ENCODE data around the gene GLS. TPM values are rescaled to one million over a fixed set of nuclear protein-coding genes. Genes with fewer than 3 reads are reported as not detected.
"Not testable (repeated sequence)": the region's sequence is repeated elsewhere in the genome, so short reads cannot be mapped to it uniquely, and the experiment has no call there.

GLS gene
- total and polyA plus RNA-seq, 5 experiments from 2014 or later, result 30.0 to 214 (median 55.9) TPM

DNA sequence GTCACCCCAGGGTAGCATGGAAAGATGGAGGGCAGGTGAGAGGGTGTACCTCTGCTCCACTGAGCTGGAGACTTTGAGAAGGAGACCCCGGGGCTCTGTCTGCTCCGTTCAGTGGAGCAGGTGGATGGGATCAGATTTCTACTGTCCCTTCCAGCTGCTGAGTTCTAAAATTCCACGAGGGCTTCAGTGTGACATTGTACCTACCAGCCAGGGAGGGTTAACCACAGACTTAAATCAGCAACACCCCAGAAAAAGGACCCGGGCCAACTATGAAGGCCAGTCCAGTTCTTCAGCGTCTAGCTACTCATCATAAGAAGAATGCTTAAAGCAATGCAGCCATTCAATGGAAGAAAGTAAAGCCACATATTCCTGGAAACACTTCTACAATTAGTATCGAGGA is 109.5 kb downstream of the GLS start:
- peaks cover 7 to 97% (median 72%) of the 10 kb centered on the region in 3 donors for H3K36me3 Mint-ChIP-seq
- POLR2A ChIA-PET, result interaction anchor here (2.4 kb wide), 1 partner anchor 10 kb away, joined by 8 read pairs; no protein-coding TSS in a partner anchor
- H3K9me3 Mint-ChIP-seq, result no peaks in the 10 kb centered on the region
- no peaks in the 10 kb centered on the region for H3K27me3 Mint-ChIP-seq
- no peak overlapping the region for H3K4me3 Mint-ChIP-seq
- DNase-seq (no peak), ATAC-seq (no peak)
- peak overlapping the region in 8 of 10 donors; percentile 25 to 74 (median 40) for H3K27ac Mint-ChIP-seq
- peaks cover 18 to 77% (median 45%) of the 10 kb centered on the region in 4 donors for H3K4me1 Mint-ChIP-seq

DNA sequence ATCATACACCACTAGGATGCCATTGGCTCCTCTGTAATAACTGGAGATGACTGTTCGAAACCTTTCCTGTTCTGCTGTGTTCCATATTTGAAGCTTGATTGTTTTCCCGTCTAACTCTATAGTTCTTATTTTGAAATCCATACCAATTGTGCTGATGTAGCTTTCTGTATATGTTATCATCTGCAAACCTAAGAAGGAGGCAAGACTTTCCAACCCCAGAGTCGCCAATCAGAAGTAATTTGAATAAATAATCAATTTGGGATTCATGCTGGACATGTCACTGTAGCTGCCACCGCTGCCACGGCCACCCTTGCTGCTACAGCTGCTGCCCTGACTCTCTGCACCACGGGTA is 112.6 kb downstream of the GLS start:
- Mint-ChIP-seq H3K4me1 (peaks cover 23 to 74% (median 43%) of the 10 kb centered on the region in 4 donors), H3K4me3 (no peak overlapping the region), H3K36me3 (peaks cover 23 to 99% (median 69%) of the 10 kb centered on the region in 3 donors), H3K27me3 (no peaks in the 10 kb centered on the region), H3K27ac (peak overlapping the region in 8 of 10 donors; percentile 10 to 78 (median 28)), H3K9me3 (no peaks in the 10 kb centered on the region)
- ATAC-seq (no peak), DNase-seq (no peak)
- POLR2A ChIA-PET, result interaction anchor here (1.7 kb wide), 1 partner anchor 19 kb away, joined by 5 read pairs; no protein-coding TSS in a partner anchor

- peaks cover 23 to 71% (median 41%) of the 10 kb centered on the region in 4 donors for H3K4me1 Mint-ChIP-seq
- POLR2A ChIA-PET, result interaction anchor here (1.7 kb wide), 1 partner anchor 18 kb away, joined by 5 read pairs; no protein-coding TSS in a partner anchor
These were observed 113.5 kb downstream of the GLS start for GRCh38 chr2:190994148-190994547.

DNA sequence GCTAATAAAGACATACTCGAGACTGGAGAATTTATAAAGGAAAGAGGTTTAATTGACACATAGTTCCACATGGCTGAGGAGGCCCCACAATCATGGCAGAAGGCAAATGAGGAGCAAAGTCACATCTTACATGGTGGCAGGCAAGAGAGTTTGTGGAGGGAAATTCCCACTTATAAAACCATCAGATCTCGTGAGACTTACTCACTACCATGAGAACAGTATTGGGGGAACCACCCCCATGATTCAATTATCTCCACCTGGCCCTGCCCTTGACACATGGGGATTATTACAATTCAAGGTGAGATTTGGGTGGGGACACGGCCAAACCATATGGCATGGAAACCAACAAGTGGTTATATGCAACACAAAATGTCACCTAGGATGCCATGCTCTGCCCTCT is 114.7 kb downstream of the GLS start:
- Mint-ChIP-seq H3K36me3 (peaks cover 23 to 97% (median 71%) of the 10 kb centered on the region in 3 donors), H3K4me1 (peaks cover 23 to 73% (median 50%) of the 10 kb centered on the region in 4 donors), H3K27ac (peak overlapping the region; percentile 27 to 91 (median 82))
- POLR2A ChIA-PET, H3K9me3 Mint-ChIP-seq, H3K27me3 Mint-ChIP-seq, ATAC-seq, DNase-seq, H3K4me3 Mint-ChIP-seq: not testable (repeated sequence)

More at GRCh38 chr2:190994148-190994547, 113.5 kb downstream of the GLS start:
- no peaks in the 10 kb centered on the region for H3K27me3 Mint-ChIP-seq
- peak overlapping the region in 9 of 10 donors; percentile 57 to 94 (median 69) for H3K27ac Mint-ChIP-seq
- peaks cover 23 to 97% (median 65%) of the 10 kb centered on the region in 3 donors for H3K36me3 Mint-ChIP-seq
- ATAC-seq (no peak), DNase-seq (no peak)
- H3K4me3 Mint-ChIP-seq, result peak overlapping the region in 1 of 10 donors; percentile 3
- H3K9me3 Mint-ChIP-seq, result no peaks in the 10 kb centered on the region

- H3K4me1 Mint-ChIP-seq, result peaks cover 25 to 74% (median 55%) of the 10 kb centered on the region in 4 donors
- ATAC-seq, result peak; percentile 92 to 94
- no peak overlapping the region for H3K4me3 Mint-ChIP-seq
- H3K27ac Mint-ChIP-seq, result peak overlapping the region; percentile 76 to 91 (median 84)
- H3K27me3 Mint-ChIP-seq, result no peaks in the 10 kb centered on the region
- peak in 8 of 10 donors; percentile 18 to 73 (median 40) for DNase-seq
- no peaks in the 10 kb centered on the region for H3K9me3 Mint-ChIP-seq
- POLR2A ChIA-PET, result interaction anchor here (1.6 kb wide), 1 partner anchor 24 kb away, joined by 4 read pairs; no protein-coding TSS in a partner anchor
- peaks cover 26 to 97% (median 73%) of the 10 kb centered on the region in 3 donors for H3K36me3 Mint-ChIP-seq
These were observed 115.8 kb downstream of the GLS start for GRCh38 chr2:190996338-190996946.

GRCh38 chr2:190996947-190997346 is 116.3 kb downstream of the GLS start:
- peak overlapping the region in 1 of 10 donors; percentile 7 for H3K4me3 Mint-ChIP-seq
- no peak for ATAC-seq
- POLR2A ChIA-PET, result interaction anchor here (1.6 kb wide), 1 partner anchor 24 kb away, joined by 4 read pairs; no protein-coding TSS in a partner anchor

GRCh38 chr2:190997526-190998113 is 117.0 kb downstream of the GLS start:
- POLR2A ChIA-PET, result interaction anchor here (1.2 to 1.6 kb wide), 2 partner anchors 23 to 27 kb away, joined by 3 to 4 read pairs; no protein-coding TSS in a partner anchor
- Mint-ChIP-seq H3K4me3 (no peak overlapping the region), H3K27ac (peak overlapping the region in 9 of 10 donors; percentile 62 to 86 (median 81)), H3K4me1 (peaks cover 27 to 77% (median 61%) of the 10 kb centered on the region in 4 donors), H3K36me3 (peaks cover 26 to 97% (median 75%) of the 10 kb centered on the region in 3 donors), H3K27me3 (no peaks in the 10 kb centered on the region), H3K9me3 (no peaks in the 10 kb centered on the region)
- DNase-seq, result no peak
- no peak for ATAC-seq

More at GRCh38 chr2:190996947-190997346, 116.3 kb downstream of the GLS start:
- Mint-ChIP-seq H3K27me3 (no peaks in the 10 kb centered on the region), H3K27ac (peak overlapping the region; percentile 62 to 87 (median 82)), H3K36me3 (peaks cover 26 to 97% (median 72%) of the 10 kb centered on the region in 3 donors), H3K9me3 (no peaks in the 10 kb centered on the region), H3K4me1 (peaks cover 26 to 77% (median 58%) of the 10 kb centered on the region in 4 donors)
- no peak for DNase-seq

DNA sequence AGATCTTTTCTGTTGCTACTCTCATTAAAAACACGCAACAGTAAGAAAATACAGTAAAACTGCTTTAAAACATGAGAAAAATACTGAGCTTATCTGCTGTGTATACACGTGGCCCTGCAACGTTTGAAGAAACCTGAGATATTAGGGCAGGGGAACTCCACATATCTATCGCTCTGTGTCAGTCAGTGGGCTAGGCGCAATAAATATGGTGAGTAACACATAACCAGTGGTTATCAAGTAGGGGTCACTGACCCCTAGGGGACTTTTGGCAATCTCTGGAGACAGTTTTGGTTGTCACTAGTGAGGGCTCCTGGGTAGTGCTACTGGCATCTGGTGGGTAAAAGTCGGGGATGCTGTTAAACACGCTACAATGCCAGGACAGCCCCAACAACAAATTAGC is 118.4 kb downstream of the GLS start:
- POLR2A ChIA-PET, result no interaction called here
- no peak overlapping the region for H3K4me3 Mint-ChIP-seq
- ATAC-seq (no peak), DNase-seq (no peak)
- peaks cover 23 to 76% (median 62%) of the 10 kb centered on the region in 4 donors for H3K4me1 Mint-ChIP-seq
- peaks cover 32 to 97% (median 78%) of the 10 kb centered on the region in 3 donors for H3K36me3 Mint-ChIP-seq
- H3K27ac Mint-ChIP-seq, result peak overlapping the region in 7 of 10 donors; percentile 16 to 82 (median 57)
- H3K9me3 Mint-ChIP-seq, result peaks cover 0 to 5% (median 2%) of the 10 kb centered on the region in 9 donors
- H3K27me3 Mint-ChIP-seq, result no peaks in the 10 kb centered on the region

DNA sequence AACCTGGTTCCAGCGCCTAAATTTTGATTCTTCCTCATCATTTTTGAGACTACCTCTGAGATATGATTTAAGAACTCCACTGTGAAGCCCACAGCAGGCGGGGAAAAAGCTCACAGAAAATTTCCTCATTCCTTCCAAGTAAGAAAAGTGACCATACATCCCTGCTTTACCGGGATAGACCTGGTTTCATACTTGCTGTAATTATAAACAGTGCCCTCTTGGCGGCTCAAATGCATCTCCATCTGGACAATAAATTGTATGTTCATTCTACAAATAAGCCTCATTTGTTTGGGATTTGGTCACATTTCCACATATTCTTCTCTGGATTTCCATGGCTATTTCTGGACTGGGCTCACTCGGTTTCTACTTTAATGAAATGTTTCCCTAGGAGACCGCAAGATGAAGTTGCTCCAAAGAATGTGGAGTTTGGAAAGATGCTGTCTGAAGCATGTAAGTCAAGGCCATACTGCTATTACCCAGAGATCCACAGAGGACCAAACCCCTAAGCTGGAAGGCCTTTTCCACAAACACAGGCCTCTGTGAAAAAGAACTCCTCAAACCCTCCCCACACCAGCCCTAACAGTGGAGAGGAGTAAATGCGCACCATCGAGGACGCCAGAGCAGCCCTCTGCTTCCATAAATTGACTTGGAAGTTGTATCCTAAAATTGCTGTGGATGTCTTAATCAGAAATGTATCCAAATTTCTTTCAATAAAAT is 119.5 kb downstream of the GLS start:
- POLR2A ChIA-PET, result no interaction called here
- peaks cover 0 to 6% (median 2%) of the 10 kb centered on the region in 9 donors for H3K9me3 Mint-ChIP-seq
- no peak overlapping the region for H3K4me3 Mint-ChIP-seq
- no peaks in the 10 kb centered on the region for H3K27me3 Mint-ChIP-seq
- H3K36me3 Mint-ChIP-seq, result peaks cover 40 to 98% (median 82%) of the 10 kb centered on the region in 3 donors
- H3K27ac Mint-ChIP-seq, result peak overlapping the region in 9 of 10 donors; percentile 23 to 82 (median 53)
- peaks cover 21 to 78% (median 66%) of the 10 kb centered on the region in 4 donors for H3K4me1 Mint-ChIP-seq
- DNase-seq (no peak), ATAC-seq (no peak)

GRCh38 chr2:191001032-191001431 is 120.4 kb downstream of the GLS start:
- peaks cover 17 to 78% (median 61%) of the 10 kb centered on the region in 4 donors for H3K4me1 Mint-ChIP-seq
- POLR2A ChIA-PET, result no interaction called here
- H3K27me3 Mint-ChIP-seq, result no peaks in the 10 kb centered on the region
- DNase-seq (no peak), ATAC-seq (no peak)
- H3K27ac Mint-ChIP-seq, result peak overlapping the region; percentile 19 to 91 (median 70)
- no peak overlapping the region for H3K4me3 Mint-ChIP-seq
- H3K36me3 Mint-ChIP-seq, result peaks cover 39 to 98% (median 82%) of the 10 kb centered on the region in 3 donors
- peaks cover 0 to 8% (median 2%) of the 10 kb centered on the region in 9 donors for H3K9me3 Mint-ChIP-seq

- Mint-ChIP-seq H3K4me3 (no peak overlapping the region), H3K9me3 (peaks cover 0 to 8% (median 2%) of the 10 kb centered on the region in 9 donors), H3K27me3 (no peaks in the 10 kb centered on the region), H3K4me1 (peaks cover 15 to 78% (median 61%) of the 10 kb centered on the region in 4 donors), H3K27ac (peak overlapping the region in 6 of 10 donors; percentile 67 to 82 (median 74)), H3K36me3 (peaks cover 42 to 98% (median 82%) of the 10 kb centered on the region in 3 donors)
- POLR2A ChIA-PET, result no interaction called here
- ATAC-seq, result no peak
- no peak for DNase-seq
These were observed 121.0 kb downstream of the GLS start for GRCh38 chr2:191001624-191002023.

Measured in naive thymus-derived CD8-positive, alpha-beta T cell (primary cell).